ENCODE results near the gene LY9.

DNA sequence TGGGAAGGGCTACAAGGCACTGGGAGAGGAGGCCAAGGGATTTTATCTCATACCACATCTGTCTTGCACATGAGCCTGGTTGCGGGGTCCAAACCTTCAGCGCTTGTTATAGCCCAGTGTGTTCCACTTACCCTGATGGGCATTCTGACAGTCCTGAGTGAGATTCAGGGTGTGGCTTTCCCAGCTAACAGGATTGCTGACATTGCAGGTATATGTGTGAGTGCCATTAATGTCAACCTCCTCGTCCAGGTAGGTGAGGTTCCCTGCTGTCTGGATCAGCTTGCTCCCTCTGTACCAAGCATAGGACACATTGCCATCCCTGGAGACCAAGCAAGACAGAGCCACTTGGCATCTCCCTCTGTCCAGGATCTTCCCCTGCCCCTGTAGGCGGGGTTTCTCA, 45.1 kb downstream of the LY9 start:
- no peak for TF ChIP-seq FOXM1 (IDR thresholded peaks at IDR 0.05; ENCODE audit: low read depth)
- no peak for TF ChIP-seq FOXM1 (CRISPR knock-in tag; IDR thresholded peaks at IDR 0.05; ENCODE audit: low read depth)
- no peak for TF ChIP-seq MCM7 (IDR thresholded peaks at IDR 0.05)
- TF ChIP-seq, protein P1, sequence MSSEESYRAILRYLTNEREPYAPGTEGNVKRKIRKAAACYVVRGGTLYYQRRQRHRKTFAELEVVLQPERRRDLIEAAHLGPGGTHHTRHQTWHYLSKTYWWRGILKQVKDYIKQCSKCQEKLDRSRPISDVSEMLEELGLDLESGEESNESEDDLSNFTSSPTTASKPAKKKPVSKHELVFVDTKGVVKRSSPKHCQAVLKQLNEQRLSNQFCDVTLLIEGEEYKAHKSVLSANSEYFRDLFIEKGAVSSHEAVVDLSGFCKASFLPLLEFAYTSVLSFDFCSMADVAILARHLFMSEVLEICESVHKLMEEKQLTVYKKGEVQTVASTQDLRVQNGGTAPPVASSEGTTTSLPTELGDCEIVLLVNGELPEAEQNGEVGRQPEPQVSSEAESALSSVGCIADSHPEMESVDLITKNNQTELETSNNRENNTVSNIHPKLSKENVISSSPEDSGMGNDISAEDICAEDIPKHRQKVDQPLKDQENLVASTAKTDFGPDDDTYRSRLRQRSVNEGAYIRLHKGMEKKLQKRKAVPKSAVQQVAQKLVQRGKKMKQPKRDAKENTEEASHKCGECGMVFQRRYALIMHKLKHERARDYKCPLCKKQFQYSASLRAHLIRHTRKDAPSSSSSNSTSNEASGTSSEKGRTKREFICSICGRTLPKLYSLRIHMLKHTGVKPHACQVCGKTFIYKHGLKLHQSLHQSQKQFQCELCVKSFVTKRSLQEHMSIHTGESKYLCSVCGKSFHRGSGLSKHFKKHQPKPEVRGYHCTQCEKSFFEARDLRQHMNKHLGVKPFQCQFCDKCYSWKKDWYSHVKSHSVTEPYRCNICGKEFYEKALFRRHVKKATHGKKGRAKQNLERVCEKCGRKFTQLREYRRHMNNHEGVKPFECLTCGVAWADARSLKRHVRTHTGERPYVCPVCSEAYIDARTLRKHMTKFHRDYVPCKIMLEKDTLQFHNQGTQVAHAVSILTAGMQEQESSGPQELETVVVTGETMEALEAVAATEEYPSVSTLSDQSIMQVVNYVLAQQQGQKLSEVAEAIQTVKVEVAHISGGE (CRISPR knock-in tag; IDR thresholded peaks at IDR 0.05): no peak
- no peak for TF ChIP-seq SETDB1 (IDR thresholded peaks at IDR 0.05; ENCODE audit: low read length)
- no peak for TF ChIP-seq POLR2A (conservative IDR thresholded peaks at IDR 0.05)
- TF ChIP-seq SIN3A (IDR thresholded peaks at IDR 0.05; ENCODE audit: borderline replicate concordance in 2 of 2, control insufficient read depth in 1 of 2, low read depth in 2 of 2, low read length in 2 of 2): no peak
- TF ChIP-seq HNRNPLL (IDR thresholded peaks at IDR 0.05; ENCODE audit: low read depth, low read length, poor library complexity, severe bottlenecking): no peak
- no peak for TF ChIP-seq ZNF274 (IDR thresholded peaks at IDR 0.05; ENCODE audit: borderline replicate concordance, low read depth, low read length)
- no peak for TF ChIP-seq ZNF184 (CRISPR knock-in tag; IDR thresholded peaks at IDR 0.05)
- no peak for TF ChIP-seq ESRRA (IDR thresholded peaks at IDR 0.05; ENCODE audit: borderline replicate concordance, low read depth)
- TF ChIP-seq ZKSCAN1 (IDR thresholded peaks at IDR 0.05; ENCODE audit: low read depth, low read length): no peak

Data from K562 (cell line).